Endodermal cell (in vitro differentiated cells): ENCODE results near the gene C1D. TPM values are rescaled to one million over a fixed set of nuclear protein-coding genes. Genes with fewer than 3 reads are reported as not detected.

Source experiments
- DNase-seq: peaks from one replicate; pipeline ENCODE4 v3.0.0-alpha.2; 2017
- H3K27ac ChIP-seq: 2 replicates; pipeline ENCODE4 v1.5.1; 2013; ENCODE audit warnings: mild to moderate bottlenecking, low read depth, low read length, moderate library complexity
- H3K27me3 ChIP-seq: 2 replicates; pipeline ENCODE4 v1.6.1; 2013; ENCODE audit warnings: mild to moderate bottlenecking, low read length, moderate library complexity; ENCODE audit not compliant: insufficient read depth, control insufficient read depth, poor library complexity, severe bottlenecking
- H3K36me3 ChIP-seq: 2 replicates; pipeline ENCODE4 v1.7.0; 2013; ENCODE audit warnings: mild to moderate bottlenecking, low read length, moderate library complexity; ENCODE audit not compliant: control insufficient read depth, insufficient read depth
- H3K4me1 ChIP-seq: one replicate; pipeline ENCODE4 v1.7.0; 2013; ENCODE audit warnings: low read length; ENCODE audit not compliant: control insufficient read depth, insufficient read depth
- H3K4me3 ChIP-seq: 2 replicates; pipeline ENCODE4 v1.5.1; 2013; ENCODE audit warnings: mild to moderate bottlenecking, low read length, moderate library complexity
- H3K9ac ChIP-seq: 2 replicates; pipeline ENCODE4 v1.6.1; 2013; ENCODE audit warnings: mild to moderate bottlenecking, low read length, moderate library complexity; ENCODE audit not compliant: poor library complexity, severe bottlenecking; ENCODE audit errors: extremely low read depth
- H3K9me3 ChIP-seq: 2 replicates; pipeline ENCODE4 v1.6.1; 2013; ENCODE audit warnings: mild to moderate bottlenecking, low read length, moderate library complexity; ENCODE audit not compliant: control insufficient read depth
- H3K27ac Mint-ChIP-seq: 2 replicates; pipeline ENCODE4 v1.8.0; 2020; ENCODE audit warnings: mixed read lengths
- H3K27me3 Mint-ChIP-seq: 2 replicates; pipeline ENCODE4 v1.8.0; 2021; ENCODE audit warnings: mild to moderate bottlenecking, mixed read lengths; ENCODE audit not compliant: insufficient read depth
- H3K36me3 Mint-ChIP-seq: 2 replicates; pipeline ENCODE4 v1.8.0; 2020; ENCODE audit warnings: low read depth, mixed read lengths
- H3K4me1 Mint-ChIP-seq: 2 replicates; pipeline ENCODE4 v1.8.0; 2020; ENCODE audit warnings: mixed read lengths
- H3K4me3 Mint-ChIP-seq: 2 replicates; pipeline ENCODE4 v1.8.0; 2020; ENCODE audit warnings: mild to moderate bottlenecking, moderate library complexity, mixed read lengths
- H3K9me3 Mint-ChIP-seq: 2 replicates; pipeline ENCODE4 v1.8.0; 2020; ENCODE audit warnings: mild to moderate bottlenecking, mixed read lengths
- WGBS, 2 experiments: methylation state at CpG; one replicate each; pipeline versions ENCODE4 v1.1.5 to v1.1.7; 2013; ENCODE audit warnings: missing lambda C conversion rate in 2 of 2, mixed read lengths in 1 of 2; ENCODE audit not compliant: insufficient coverage in 1 of 2, insufficient read length in 1 of 2; 5-methylcytosine and 5-hydroxymethylcytosine counted together
- total RNA-seq, 2 donors: library from RNA; stranded (reverse); fragmentation: NEBNext Ultra II Directional in 1 of 2; extraction: Animal tissue kit (Norgen Biotek cat#: 25700) in 1 of 2; gene quantifications; 2 replicates in 1 of 2; 3 replicates in 1 of 2; pipeline ENCODE4 v1.2.1, GENCODE V29; 2021
- TF ChIP-seq, protein P1 (sequence below): fragments of 200-600 bp; sonication (generic); conservative IDR thresholded peaks from 2 replicates; pipeline ENCODE4 v1.5.0; 2021; ENCODE audit warnings: antibody characterized with exemption, mild to moderate bottlenecking

C1D gene
- total RNA-seq, 2 donors from 2014 or later: 20.7 to 25.4 TPM

DNA sequence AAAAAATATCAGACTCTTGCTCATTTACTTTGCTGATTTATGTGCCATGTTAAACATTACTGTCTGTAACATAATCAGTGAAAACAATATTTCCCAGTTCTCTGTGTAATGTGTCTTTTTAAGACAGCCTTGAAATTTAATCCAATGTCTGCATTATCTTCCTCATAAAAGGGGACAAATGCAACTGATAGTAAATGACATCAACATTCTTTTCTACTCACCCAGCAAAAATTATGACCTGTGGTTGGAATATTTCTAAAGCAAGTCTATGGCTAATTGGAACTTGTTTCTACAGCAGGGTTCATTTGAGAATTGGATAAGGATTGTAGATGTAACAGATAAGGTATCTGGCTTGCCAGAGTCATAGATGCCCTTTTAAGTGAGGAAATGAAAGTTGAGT lies 34.8 kb downstream of the C1D start:
- no peak overlapping the region for H3K4me3 ChIP-seq
- H3K27me3 ChIP-seq: no peaks in the 10 kb centered on the region
- no peaks in the 10 kb centered on the region for H3K9me3 Mint-ChIP-seq
- no peaks in the 10 kb centered on the region for H3K9me3 ChIP-seq
- H3K36me3 Mint-ChIP-seq: no peaks in the 10 kb centered on the region
- no peak for DNase-seq
- H3K4me1 Mint-ChIP-seq: no peaks in the 10 kb centered on the region
- H3K4me1 ChIP-seq: no peaks in the 10 kb centered on the region
- H3K4me3 Mint-ChIP-seq: no peak overlapping the region
- H3K27ac Mint-ChIP-seq: no peak overlapping the region
- no peaks in the 10 kb centered on the region for H3K36me3 ChIP-seq
- no peak overlapping the region for H3K9ac ChIP-seq
- no peak overlapping the region for H3K27ac ChIP-seq
- TF ChIP-seq, protein P1, sequence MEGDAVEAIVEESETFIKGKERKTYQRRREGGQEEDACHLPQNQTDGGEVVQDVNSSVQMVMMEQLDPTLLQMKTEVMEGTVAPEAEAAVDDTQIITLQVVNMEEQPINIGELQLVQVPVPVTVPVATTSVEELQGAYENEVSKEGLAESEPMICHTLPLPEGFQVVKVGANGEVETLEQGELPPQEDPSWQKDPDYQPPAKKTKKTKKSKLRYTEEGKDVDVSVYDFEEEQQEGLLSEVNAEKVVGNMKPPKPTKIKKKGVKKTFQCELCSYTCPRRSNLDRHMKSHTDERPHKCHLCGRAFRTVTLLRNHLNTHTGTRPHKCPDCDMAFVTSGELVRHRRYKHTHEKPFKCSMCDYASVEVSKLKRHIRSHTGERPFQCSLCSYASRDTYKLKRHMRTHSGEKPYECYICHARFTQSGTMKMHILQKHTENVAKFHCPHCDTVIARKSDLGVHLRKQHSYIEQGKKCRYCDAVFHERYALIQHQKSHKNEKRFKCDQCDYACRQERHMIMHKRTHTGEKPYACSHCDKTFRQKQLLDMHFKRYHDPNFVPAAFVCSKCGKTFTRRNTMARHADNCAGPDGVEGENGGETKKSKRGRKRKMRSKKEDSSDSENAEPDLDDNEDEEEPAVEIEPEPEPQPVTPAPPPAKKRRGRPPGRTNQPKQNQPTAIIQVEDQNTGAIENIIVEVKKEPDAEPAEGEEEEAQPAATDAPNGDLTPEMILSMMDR: no peak
- H3K27me3 Mint-ChIP-seq: peaks cover 5% of the 10 kb centered on the region

GRCh38 chr2:68024450-68024849 lies 38.4 kb downstream of the C1D start:
- Histone ChIP-seq H3K4me1 (no peaks in the 10 kb centered on the region), H3K9me3 (no peaks in the 10 kb centered on the region), H3K36me3 (no peaks in the 10 kb centered on the region), H3K4me3 (no peak overlapping the region), H3K9ac (no peak overlapping the region), H3K27me3 (no peaks in the 10 kb centered on the region), H3K27ac (no peak overlapping the region)
- Mint-ChIP-seq H3K4me3 (no peak overlapping the region), H3K36me3 (no peaks in the 10 kb centered on the region), H3K27ac (no peak overlapping the region), H3K4me1 (no peaks in the 10 kb centered on the region), H3K9me3 (no peaks in the 10 kb centered on the region), H3K27me3 (peaks cover 5% of the 10 kb centered on the region)
- WGBS, 2 experiments: 95 to 97% methylated on average over 15 to 22 of the region's 22 CpGs
- DNase-seq: no peak
- TF ChIP-seq, protein P1: no peak

DNA sequence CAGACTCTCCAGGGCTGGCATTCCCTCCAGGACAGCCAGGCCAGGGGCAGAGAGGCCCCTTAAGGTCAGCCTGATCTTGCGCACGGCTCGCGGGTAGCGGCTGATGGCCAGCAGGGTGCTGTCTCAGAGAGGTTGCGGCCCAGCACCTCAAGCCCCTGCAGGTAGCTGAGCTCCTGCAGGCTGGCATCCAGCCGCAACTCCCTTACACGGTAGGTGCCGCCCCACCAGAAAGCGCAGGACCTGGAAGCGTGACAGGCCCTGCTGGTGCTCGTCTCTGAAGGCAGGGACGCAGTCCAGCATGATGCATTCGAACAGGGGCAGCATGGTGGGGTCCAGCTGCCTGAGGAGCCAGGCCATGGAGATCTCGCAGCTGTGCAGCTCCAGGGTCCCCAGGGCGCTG lies 38.9 kb downstream of the C1D start:
- Mint-ChIP-seq H3K4me1 (no peaks in the 10 kb centered on the region), H3K9me3 (no peaks in the 10 kb centered on the region), H3K36me3 (no peaks in the 10 kb centered on the region), H3K27ac (no peak overlapping the region), H3K27me3 (peaks cover 5% of the 10 kb centered on the region), H3K4me3 (no peak overlapping the region)
- Histone ChIP-seq H3K27ac (no peak overlapping the region), H3K27me3 (no peaks in the 10 kb centered on the region), H3K36me3 (no peaks in the 10 kb centered on the region), H3K4me1 (no peaks in the 10 kb centered on the region), H3K9me3 (no peaks in the 10 kb centered on the region), H3K4me3 (no peak overlapping the region), H3K9ac (no peak overlapping the region)
- TF ChIP-seq, protein P1: no peak
- no peak for DNase-seq
- WGBS, 2 experiments: 96 to 99% methylated on average over 15 to 16 of the region's 16 CpGs
